Loucy (cell line): ENCODE data around the gene KIF2C.

ENCODE experiments used
- CTCF ChIP-seq: fragments of 200-600 bp; sonication (generic); conservative IDR thresholded peaks from 2 replicates; pipeline ENCODE4 v1.5.1; 2014; ENCODE audit warnings: mild to moderate bottlenecking, antibody characterized with exemption, low read length
- EZH2phosphoT487 ChIP-seq: fragments of 200-600 bp; IDR thresholded peaks from 2 replicates; pipeline ENCODE4 v1.6.1; 2018; ENCODE audit warnings: antibody characterized with exemption, mild to moderate bottlenecking, moderate library complexity, borderline replicate concordance

- TF ChIP-seq CTCF = no peak
- no peak for TF ChIP-seq EZH2phosphoT487
Measured at GRCh38 chr1:44785029-44785380, 45.4 kb downstream of the KIF2C start.
